ENCODE measurements around the gene SYPL1. TPM values are rescaled to one million over a fixed set of nuclear protein-coding genes. Genes with fewer than 3 reads are reported as not detected.

Gene SYPL1
- total RNA-seq, 1 experiment from 2014 or later = 98.3 TPM

DNA sequence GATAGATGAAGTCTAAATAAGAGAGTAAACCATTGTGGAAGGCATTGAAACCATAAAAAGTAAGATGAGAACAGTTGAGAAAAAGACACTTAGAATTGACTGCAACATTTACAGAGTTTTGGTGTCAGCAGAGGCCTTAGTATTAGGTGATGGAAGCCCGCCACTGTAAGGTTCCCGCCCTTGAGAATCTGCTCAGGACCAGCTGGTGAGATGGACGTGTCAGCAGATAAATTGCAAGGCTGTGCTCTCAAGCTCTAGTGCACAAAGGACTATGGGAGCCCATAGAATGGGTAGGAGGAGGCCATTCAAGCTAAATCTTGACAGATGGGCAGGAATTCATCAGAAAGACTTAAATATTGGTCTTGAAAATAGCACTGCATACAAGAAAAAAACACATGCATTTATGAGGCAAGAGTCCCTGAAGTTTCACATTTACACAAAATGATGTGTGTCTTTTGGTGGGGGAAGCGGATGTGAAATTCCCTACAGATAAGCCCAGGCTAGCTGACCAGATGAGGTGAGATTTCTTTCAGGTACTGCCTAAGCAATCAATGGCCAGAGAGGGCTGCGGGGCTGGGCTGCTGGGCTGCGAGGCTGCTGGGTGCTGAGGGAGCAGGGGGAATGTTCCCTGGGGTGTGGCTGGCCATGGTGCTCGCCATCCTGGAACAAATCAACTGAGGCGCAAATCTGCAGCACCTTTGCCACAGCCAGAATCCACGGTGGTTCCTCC is 42.5 kb downstream of the SYPL1 start:
- Histone ChIP-seq H3K36me3 (ENCODE audit: control insufficient read depth, insufficient read depth, low read length) (no peaks in the 10 kb centered on the region), H3K27ac (ENCODE audit: low read length) (peak overlapping the region; percentile 48; the same call in 1 of the 2 replicates), H3K4me3 (ENCODE audit: low read depth in 2 of 2, low read length in 2 of 2) (no peak overlapping the region), H3K9me3 (ENCODE audit: control insufficient read depth, insufficient read depth, low read depth, low read length) (no peaks in the 10 kb centered on the region), H3K4me1 (ENCODE audit: control insufficient read depth, insufficient read depth, low read length) (peaks cover 37% of the 10 kb centered on the region), H3K27me3 (ENCODE audit: control insufficient read depth, insufficient read depth, low read length) (no peaks in the 10 kb centered on the region)
- in situ Hi-C loops (cut with HindIII; ENCODE audit: low pct_unique_long_range_greater_than_20kb, low sequenced_read_pairs) (loop anchor here (25.0 kb wide), 1 partner anchor 93 kb away; no protein-coding TSS in a partner anchor), intact Hi-C loops (cut with micrococcal nuclease; ENCODE audit: unreplicated experiment) (no loop called here)
- ChIA-PET POLR2A (interaction anchor here (0.6 kb wide), 1 partner anchor 90 kb away, joined by 5 read pairs; no protein-coding TSS in a partner anchor), CTCF (no interaction called here)
- ATAC-seq (no peak), DNase-seq (ENCODE audit: low read depth, low spot score) (no peak)
- BruUV-seq (replicated peaks) = no TSS peak
- TF ChIP-seq SIN3A (IDR thresholded peaks at IDR 0.05; ENCODE audit: borderline replicate concordance, insufficient read depth, low read depth, low read length) = no peak
- TF ChIP-seq TCF7L2 (IDR thresholded peaks at IDR 0.05; ENCODE audit: low read depth, low read length) = no peak
- no peak for TF ChIP-seq POLR2AphosphoS5 (IDR thresholded peaks at IDR 0.05; ENCODE audit: low read depth, low read length)
- no peak for TF ChIP-seq CTCF (IDR thresholded peaks at IDR 0.05)
- TF ChIP-seq, protein P1, sequence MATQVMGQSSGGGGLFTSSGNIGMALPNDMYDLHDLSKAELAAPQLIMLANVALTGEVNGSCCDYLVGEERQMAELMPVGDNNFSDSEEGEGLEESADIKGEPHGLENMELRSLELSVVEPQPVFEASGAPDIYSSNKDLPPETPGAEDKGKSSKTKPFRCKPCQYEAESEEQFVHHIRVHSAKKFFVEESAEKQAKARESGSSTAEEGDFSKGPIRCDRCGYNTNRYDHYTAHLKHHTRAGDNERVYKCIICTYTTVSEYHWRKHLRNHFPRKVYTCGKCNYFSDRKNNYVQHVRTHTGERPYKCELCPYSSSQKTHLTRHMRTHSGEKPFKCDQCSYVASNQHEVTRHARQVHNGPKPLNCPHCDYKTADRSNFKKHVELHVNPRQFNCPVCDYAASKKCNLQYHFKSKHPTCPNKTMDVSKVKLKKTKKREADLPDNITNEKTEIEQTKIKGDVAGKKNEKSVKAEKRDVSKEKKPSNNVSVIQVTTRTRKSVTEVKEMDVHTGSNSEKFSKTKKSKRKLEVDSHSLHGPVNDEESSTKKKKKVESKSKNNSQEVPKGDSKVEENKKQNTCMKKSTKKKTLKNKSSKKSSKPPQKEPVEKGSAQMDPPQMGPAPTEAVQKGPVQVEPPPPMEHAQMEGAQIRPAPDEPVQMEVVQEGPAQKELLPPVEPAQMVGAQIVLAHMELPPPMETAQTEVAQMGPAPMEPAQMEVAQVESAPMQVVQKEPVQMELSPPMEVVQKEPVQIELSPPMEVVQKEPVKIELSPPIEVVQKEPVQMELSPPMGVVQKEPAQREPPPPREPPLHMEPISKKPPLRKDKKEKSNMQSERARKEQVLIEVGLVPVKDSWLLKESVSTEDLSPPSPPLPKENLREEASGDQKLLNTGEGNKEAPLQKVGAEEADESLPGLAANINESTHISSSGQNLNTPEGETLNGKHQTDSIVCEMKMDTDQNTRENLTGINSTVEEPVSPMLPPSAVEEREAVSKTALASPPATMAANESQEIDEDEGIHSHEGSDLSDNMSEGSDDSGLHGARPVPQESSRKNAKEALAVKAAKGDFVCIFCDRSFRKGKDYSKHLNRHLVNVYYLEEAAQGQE (IDR thresholded peaks at IDR 0.05; ENCODE audit: insufficient read depth in 1 of 2, low read depth in 2 of 2, low read length in 1 of 2) = no peak

DNA sequence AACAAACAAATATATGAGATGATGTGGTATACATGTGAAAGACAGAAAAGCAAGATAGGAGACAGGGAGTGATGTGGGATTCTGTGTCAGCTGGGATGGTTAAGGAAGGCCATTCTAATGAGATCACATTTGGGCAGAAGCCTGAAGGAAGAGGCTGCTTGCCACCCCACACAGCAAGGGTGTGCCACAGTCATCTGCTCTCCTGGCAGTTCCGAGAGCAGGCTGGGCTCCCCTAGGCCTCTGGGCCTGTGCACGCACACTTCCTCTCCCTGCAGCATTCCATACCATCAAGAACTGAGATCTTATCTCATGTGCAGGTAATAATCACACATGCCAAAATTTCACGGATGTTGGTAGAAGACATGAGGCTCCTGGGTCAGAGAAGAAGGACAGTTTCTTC is 43.1 kb downstream of the SYPL1 start:
- TF ChIP-seq SIN3A (IDR thresholded peaks at IDR 0.05; ENCODE audit: borderline replicate concordance, insufficient read depth, low read depth, low read length) = no peak
- TF ChIP-seq, protein P1 (IDR thresholded peaks at IDR 0.05; ENCODE audit: insufficient read depth in 1 of 2, low read depth in 2 of 2, low read length in 1 of 2) = no peak
- H3K27ac ChIP-seq (ENCODE audit: low read length) = peak overlapping the region; percentile 11; the same call in 1 of the 2 replicates
- no peak overlapping the region for H3K4me3 ChIP-seq (ENCODE audit: low read depth in 2 of 2, low read length in 2 of 2)
- H3K27me3 ChIP-seq (ENCODE audit: control insufficient read depth, insufficient read depth, low read length) = no peaks in the 10 kb centered on the region
- no TSS peak for BruUV-seq (replicated peaks)
- in situ Hi-C loops (cut with HindIII; ENCODE audit: low pct_unique_long_range_greater_than_20kb, low sequenced_read_pairs) (loop anchor here (25.0 kb wide), 1 partner anchor 93 kb away; no protein-coding TSS in a partner anchor), intact Hi-C loops (cut with micrococcal nuclease; ENCODE audit: unreplicated experiment) (no loop called here)
- H3K36me3 ChIP-seq (ENCODE audit: control insufficient read depth, insufficient read depth, low read length) = no peaks in the 10 kb centered on the region
- no peak for ATAC-seq
- H3K4me1 ChIP-seq (ENCODE audit: control insufficient read depth, insufficient read depth, low read length) = peaks cover 43% of the 10 kb centered on the region
- POLR2A ChIA-PET = interaction anchor here (0.7 kb wide), 1 partner anchor 15 kb away, joined by 6 read pairs; no protein-coding TSS in a partner anchor
- no peaks in the 10 kb centered on the region for H3K9me3 ChIP-seq (ENCODE audit: control insufficient read depth, insufficient read depth, low read depth, low read length)
- CTCF ChIA-PET = no interaction called here
- no peak for DNase-seq (ENCODE audit: low read depth, low spot score)

All from Panc1 (cell line).